Natural killer cell treated with Interleukin-12 subunit alpha and Interleukin-12 subunit beta and Interleukin-15 and Interleukin-18, amount 100 ng/mL, for 72 hours (primary cell): Measurements from ENCODE around the gene IL1RAPL1. TPM values are rescaled to one million over a fixed set of nuclear protein-coding genes. Genes with fewer than 3 reads are reported as not detected.

Source experiments
- ATAC-seq, 2 donors: fragments of 150-1000 bp; cut with Tn5 transposase in 1 of 2; sonication (Bioruptor Pico), chemical (Tn5 transposase) in 1 of 2; 2 replicates each; pipeline ENCODE4 v1.10.0; 2021
- DNase-seq: peaks from one replicate; pipeline ENCODE4 v3.0.0; 2022; ENCODE audit warnings: low spot score
- H3K27ac Mint-ChIP-seq, 2 donors: 1 replicate in 1 of 2; 2 replicates in 1 of 2; pipeline ENCODE4 v1.8.0; 2022; ENCODE audit warnings: mixed read lengths in 2 of 2, mild to moderate bottlenecking in 1 of 2, moderate library complexity in 1 of 2
- H3K27me3 Mint-ChIP-seq, 2 donors: 1 replicate in 1 of 2; 2 replicates in 1 of 2; pipeline ENCODE4 v1.8.0; 2022; ENCODE audit warnings: mixed read lengths in 2 of 2
- H3K36me3 Mint-ChIP-seq: one replicate; pipeline ENCODE4 v1.8.0; 2022; ENCODE audit warnings: mixed read lengths
- H3K4me1 Mint-ChIP-seq, 2 donors: 1 replicate in 1 of 2; 2 replicates in 1 of 2; pipeline ENCODE4 v1.8.0; 2022; ENCODE audit warnings: low read depth in 2 of 2, mixed read lengths in 2 of 2, mild to moderate bottlenecking in 1 of 2
- H3K4me3 Mint-ChIP-seq: one replicate; pipeline ENCODE4 v1.8.0; 2022; ENCODE audit warnings: mixed read lengths
- H3K9me3 Mint-ChIP-seq: 2 replicates; pipeline ENCODE4 v1.8.0; 2022; ENCODE audit warnings: mixed read lengths
- total RNA-seq, 2 donors: library from RNA; stranded (reverse); gene quantifications; one replicate each; pipeline ENCODE4 v1.2.3, GENCODE V29; 2022

IL1RAPL1 gene
- total RNA-seq, 2 donors from 2014 or later, result not detected

DNA sequence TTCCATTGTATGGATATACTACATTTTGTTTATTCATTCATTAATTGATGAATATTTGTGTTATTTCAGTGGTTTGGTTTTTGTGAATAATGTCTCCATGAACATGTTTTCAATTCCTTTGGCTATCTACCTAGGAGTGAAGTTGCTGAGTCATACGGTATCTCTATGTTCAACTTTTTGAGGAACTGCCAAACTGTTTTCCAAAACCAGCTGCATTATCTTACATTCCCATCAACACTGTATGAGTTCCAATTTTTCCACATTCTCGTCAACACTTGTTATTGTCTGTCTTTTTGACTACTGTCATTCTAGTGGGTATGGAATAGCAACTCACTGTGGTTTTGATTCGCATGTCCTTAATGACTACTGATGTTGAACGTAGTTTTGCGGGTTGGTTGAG lies 1239.5 kb downstream of the IL1RAPL1 start:
- no peaks in the 10 kb centered on the region for H3K36me3 Mint-ChIP-seq
- H3K4me1 Mint-ChIP-seq, result no peaks in the 10 kb centered on the region
- no peaks in the 10 kb centered on the region for H3K27me3 Mint-ChIP-seq
- no peak for DNase-seq
- H3K9me3 Mint-ChIP-seq, result peaks cover 8% of the 10 kb centered on the region
- ATAC-seq, result no peak
- H3K27ac Mint-ChIP-seq, result no peak overlapping the region
- no peak overlapping the region for H3K4me3 Mint-ChIP-seq

DNA sequence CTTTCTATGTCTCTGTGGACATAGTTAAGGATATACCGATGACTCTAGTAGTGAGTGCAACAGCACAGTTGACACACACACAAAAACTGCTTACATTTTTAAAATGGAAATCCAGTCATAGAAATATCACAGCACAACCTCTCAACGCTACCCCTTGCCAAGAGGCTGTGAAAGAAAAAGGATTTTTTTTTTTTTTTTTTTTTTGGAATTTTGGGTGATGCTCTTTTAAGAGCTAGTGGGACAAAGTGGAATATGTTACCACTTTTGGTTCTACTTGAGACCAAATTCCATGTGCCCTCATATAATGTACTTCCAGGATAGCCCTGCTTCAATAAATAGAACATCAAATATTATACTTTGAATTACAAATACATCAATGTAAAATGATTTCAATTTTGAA lies 1247.1 kb downstream of the IL1RAPL1 start:
- Mint-ChIP-seq H3K36me3 (no peaks in the 10 kb centered on the region), H3K27ac (no peak overlapping the region), H3K27me3 (no peaks in the 10 kb centered on the region), H3K4me1 (no peaks in the 10 kb centered on the region), H3K9me3 (peaks cover 5% of the 10 kb centered on the region), H3K4me3 (no peak overlapping the region)
- ATAC-seq, result no peak
- no peak for DNase-seq

DNA sequence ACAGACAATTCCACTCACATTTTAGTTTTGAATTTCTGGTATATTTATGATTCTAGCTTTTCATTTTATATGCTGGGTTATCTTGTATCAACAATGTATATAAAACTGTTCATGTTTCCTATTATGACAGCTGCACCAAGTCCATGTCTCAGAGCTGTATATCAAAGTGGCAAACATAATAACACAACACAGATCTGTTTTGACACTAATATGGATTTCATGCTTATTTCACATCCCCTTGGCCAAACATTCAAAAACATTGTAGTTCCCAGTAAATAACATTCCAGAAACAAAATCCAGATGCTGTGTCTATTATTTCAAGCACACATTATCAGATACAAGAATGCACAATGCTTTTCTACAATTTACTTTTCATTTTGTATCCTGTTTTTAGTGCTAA lies 1247.5 kb downstream of the IL1RAPL1 start:
- H3K36me3 Mint-ChIP-seq, result no peaks in the 10 kb centered on the region
- H3K27me3 Mint-ChIP-seq, result no peaks in the 10 kb centered on the region
- no peaks in the 10 kb centered on the region for H3K4me1 Mint-ChIP-seq

DNA sequence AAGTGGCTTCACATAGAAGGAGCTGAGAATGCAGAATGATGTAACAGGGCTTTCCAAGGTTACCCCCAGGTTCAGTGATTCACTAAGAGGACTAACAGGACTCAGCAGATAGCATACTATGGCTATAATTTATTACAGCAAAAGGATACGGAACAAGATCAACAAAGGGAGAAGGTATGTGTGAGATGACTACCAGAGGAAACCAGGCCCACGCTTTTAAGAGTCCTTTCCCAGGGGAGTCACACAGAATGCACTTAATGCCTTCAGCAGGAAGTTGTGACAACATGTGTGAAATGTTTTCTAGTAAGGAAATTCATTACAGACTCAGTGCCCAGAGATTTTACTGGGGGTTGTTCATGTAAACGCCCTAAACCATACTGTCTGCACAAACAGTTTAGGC lies 1254.5 kb downstream of the IL1RAPL1 start:
- DNase-seq (no peak), ATAC-seq (no peak)
- peaks cover 0 to 3% of the 10 kb centered on the region in 2 donors for H3K27me3 Mint-ChIP-seq
- H3K4me1 Mint-ChIP-seq, result no peaks in the 10 kb centered on the region
- H3K27ac Mint-ChIP-seq, result no peak overlapping the region
- H3K9me3 Mint-ChIP-seq, result peaks cover 10% of the 10 kb centered on the region
- no peak overlapping the region for H3K4me3 Mint-ChIP-seq
- H3K36me3 Mint-ChIP-seq, result no peaks in the 10 kb centered on the region

More for the DNA sequence above, 1247.5 kb downstream of the IL1RAPL1 start:
- no peak overlapping the region for H3K4me3 Mint-ChIP-seq
- H3K9me3 Mint-ChIP-seq, result peaks cover 5% of the 10 kb centered on the region
- no peak overlapping the region for H3K27ac Mint-ChIP-seq
- ATAC-seq, result no peak
- DNase-seq, result no peak

DNA sequence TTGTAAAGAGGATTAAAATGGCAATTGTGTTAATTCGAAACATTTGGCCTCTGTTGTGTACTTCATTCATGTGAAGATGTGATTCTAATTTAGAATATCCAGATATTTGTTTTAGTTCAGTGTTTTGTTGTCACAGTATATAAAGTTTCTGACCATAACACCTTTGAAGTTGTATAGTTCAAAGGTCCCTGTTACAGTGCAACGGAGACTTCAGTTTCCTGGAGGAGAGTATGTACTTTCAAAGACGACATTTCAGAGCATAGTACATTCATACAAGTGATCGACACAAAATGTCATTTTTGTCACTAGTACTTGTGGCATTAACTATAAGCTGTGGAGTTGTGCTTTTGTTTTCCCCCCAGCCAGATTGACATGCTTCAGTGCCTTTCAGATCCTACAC lies 1255.3 kb downstream of the IL1RAPL1 start:
- Mint-ChIP-seq H3K4me3 (no peak overlapping the region), H3K27ac (no peak overlapping the region), H3K36me3 (no peaks in the 10 kb centered on the region), H3K27me3 (peaks cover 0 to 3% of the 10 kb centered on the region in 2 donors), H3K4me1 (no peaks in the 10 kb centered on the region), H3K9me3 (peaks cover 10% of the 10 kb centered on the region)
- no peak for DNase-seq
- no peak for ATAC-seq

DNA sequence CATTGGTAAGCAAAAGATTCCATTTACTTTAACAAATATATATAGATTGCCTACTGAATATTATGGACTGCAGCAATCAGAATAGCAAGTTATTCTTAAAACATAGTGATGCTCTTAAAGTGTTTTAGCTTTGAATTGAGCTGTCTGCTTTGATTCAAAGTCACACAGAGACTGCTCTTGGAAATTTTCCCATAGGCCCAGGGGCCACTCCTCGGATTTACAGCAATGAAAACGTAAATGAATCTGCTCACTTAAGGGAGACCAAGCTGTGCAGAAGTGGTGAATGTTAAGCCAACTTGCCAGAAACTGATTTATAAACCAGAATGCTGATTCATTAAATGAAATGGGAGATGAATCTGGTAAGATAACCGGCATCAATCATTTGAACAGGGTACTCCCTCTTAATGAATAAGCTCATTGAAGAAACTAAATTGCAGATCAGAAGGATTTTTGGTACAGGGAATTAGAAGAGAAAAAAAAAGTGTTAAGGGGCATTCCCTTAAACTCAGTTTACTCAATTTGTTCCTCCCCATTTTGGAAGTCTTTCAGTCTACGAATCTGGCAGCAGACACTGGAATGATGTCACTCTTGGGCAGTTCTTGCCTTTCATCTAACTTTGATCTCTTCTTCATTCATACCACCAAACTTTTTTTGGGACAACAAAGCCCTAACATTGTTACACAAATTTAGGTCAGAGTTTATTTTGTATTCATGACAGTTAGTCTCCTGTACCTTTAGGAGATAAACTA lies 1264.8 kb downstream of the IL1RAPL1 start:
- H3K27me3 Mint-ChIP-seq, result no peaks in the 10 kb centered on the region
- H3K27ac Mint-ChIP-seq, result no peak overlapping the region
- H3K4me1 Mint-ChIP-seq, result no peaks in the 10 kb centered on the region
- ATAC-seq (no peak), DNase-seq (no peak)
- peaks cover 3% of the 10 kb centered on the region for H3K9me3 Mint-ChIP-seq
- H3K36me3 Mint-ChIP-seq, result no peaks in the 10 kb centered on the region
- no peak overlapping the region for H3K4me3 Mint-ChIP-seq

DNA sequence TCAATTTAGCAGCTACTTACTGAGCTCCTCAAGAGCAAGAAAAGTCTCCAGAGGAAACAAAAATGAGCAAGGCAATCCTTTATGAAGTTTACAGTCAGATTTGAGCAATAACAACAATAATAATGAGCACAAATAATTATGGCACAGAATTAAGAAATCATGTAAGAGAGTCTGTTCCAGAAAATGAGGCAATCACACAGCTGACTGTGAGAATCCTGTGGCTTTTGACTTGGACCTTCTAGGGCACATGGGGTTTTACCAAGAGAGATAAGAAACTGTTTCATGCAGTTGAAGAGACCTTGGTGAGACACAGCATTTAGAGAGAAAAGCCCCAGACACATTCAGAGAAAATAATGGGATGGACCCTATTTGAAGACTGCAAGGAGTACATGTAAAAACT lies 1265.5 kb downstream of the IL1RAPL1 start:
- H3K36me3 Mint-ChIP-seq, result no peaks in the 10 kb centered on the region
- no peaks in the 10 kb centered on the region for H3K4me1 Mint-ChIP-seq
- no peaks in the 10 kb centered on the region for H3K27me3 Mint-ChIP-seq
- no peak overlapping the region for H3K27ac Mint-ChIP-seq
- no peak for ATAC-seq
- no peak for DNase-seq
- H3K4me3 Mint-ChIP-seq, result no peak overlapping the region
- peaks cover 7% of the 10 kb centered on the region for H3K9me3 Mint-ChIP-seq

DNA sequence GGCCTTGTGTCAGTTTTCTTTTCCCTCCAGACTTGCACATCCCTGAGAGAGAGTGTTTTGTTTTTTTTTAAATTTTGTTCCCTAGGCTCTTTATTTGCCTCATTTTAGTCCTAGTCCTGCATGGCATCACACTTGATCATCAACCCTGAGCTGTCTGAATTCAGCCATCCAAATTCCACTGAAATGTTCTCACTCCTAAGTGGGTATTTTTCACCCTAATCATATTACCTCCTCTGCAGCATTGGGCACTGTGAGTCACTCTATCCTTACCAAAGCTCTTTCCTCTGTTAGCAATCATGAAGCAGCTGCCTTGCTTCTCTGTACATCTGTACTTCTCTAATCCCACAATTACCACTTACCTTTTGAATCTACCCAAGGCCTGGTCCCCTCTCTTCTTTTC lies 1271.5 kb downstream of the IL1RAPL1 start:
- ATAC-seq (no peak), DNase-seq (no peak)
- Mint-ChIP-seq H3K27me3 (no peaks in the 10 kb centered on the region), H3K27ac (no peak overlapping the region), H3K36me3 (no peaks in the 10 kb centered on the region), H3K4me3 (no peak overlapping the region), H3K9me3 (peaks cover 4% of the 10 kb centered on the region), H3K4me1 (no peaks in the 10 kb centered on the region)

DNA sequence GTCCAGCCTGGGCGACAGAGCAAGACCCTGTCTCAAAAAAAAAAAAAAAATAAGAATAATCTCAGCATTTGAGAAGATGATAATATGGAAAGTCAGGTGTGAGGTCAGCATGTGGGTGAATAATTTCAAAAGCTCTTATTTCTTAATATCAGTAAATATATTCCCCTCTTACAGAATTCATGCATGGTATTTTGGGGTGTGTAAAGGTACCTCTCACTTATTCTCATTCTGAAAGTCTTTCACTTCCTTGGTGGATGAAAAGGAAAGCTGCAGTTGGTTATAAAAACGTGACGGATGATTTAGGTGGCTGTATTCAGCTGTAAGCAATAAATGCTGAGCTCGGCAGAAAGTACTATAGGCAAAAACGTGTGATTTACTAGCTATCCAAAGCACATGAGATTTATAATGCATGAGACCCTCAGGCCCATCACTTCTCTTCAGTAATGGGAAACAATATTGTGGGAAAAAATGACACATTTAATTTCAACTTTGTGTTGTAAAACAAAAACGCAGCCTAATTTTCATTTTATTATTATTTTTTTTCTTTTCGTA lies 1275.0 kb downstream of the IL1RAPL1 start:
- ATAC-seq (no peak), DNase-seq (no peak)
- Mint-ChIP-seq H3K9me3 (peaks cover 4% of the 10 kb centered on the region), H3K27ac (no peak overlapping the region), H3K36me3 (no peaks in the 10 kb centered on the region), H3K4me3 (no peak overlapping the region), H3K4me1 (no peaks in the 10 kb centered on the region), H3K27me3 (no peaks in the 10 kb centered on the region)

DNA sequence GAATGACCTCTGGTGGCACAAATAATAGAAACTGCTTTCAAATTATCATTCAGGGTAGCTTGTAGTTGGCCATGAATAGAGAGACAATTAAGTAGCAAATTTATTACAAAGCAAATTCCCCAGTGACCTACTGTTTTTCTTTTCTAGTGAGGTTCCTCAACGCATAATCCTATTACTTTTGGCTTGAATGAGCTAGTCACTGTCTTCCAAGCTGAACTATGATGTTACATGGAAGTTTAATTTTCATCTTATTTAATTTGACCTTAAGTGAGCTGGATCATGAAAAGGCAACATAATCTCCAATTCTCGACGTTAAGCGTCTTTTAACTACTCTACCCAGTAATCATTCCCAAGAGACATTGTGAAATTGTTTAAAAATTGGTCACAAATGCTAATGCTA lies 1280.7 kb downstream of the IL1RAPL1 start:
- Mint-ChIP-seq H3K9me3 (peaks cover 2% of the 10 kb centered on the region), H3K4me3 (no peak overlapping the region), H3K36me3 (no peaks in the 10 kb centered on the region), H3K4me1 (no peaks in the 10 kb centered on the region), H3K27me3 (no peaks in the 10 kb centered on the region), H3K27ac (no peak overlapping the region)
- DNase-seq, result no peak
- ATAC-seq, result no peak

DNA sequence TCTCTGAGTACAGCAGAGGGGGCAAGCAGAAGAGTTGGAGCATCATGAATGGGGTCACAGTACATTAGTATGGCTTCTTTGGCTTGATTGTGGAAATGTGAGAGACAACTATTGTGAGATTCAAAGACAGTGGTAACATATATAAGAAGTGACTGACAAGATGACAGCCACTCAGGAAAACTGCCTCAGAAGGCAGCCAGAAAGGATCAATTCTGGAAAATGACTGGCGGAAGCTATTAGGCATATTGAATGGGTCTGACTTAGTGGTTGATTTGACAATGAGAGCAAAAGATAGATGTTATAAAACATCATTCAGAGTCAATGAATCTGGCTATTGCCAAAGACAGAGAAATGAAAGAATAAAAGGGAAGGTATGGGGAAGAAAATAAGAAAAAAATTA lies 1282.6 kb downstream of the IL1RAPL1 start:
- DNase-seq (no peak), ATAC-seq (no peak)
- H3K4me3 Mint-ChIP-seq, result no peak overlapping the region
- H3K36me3 Mint-ChIP-seq, result no peaks in the 10 kb centered on the region
- no peak overlapping the region for H3K27ac Mint-ChIP-seq
- peaks cover 5% of the 10 kb centered on the region for H3K9me3 Mint-ChIP-seq
- no peaks in the 10 kb centered on the region for H3K4me1 Mint-ChIP-seq
- H3K27me3 Mint-ChIP-seq, result no peaks in the 10 kb centered on the region

DNA sequence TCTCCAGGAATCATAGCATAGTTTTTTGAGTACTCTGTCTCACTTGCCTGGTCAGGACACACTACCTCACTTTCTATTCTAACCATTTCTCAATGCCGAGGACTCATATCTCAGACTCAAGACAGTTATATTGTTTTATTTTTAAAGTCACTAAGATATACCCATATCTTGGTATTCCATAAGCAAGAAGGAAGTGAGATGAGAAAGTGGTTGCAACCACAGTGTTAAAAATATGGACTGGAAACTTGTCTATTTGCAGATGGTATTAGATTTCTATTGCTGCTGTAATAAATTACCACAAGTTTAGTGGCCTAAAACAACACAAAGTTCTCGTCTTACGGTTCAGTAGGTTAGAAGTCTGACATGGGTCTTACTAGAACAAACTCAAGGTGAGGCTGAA lies 1283.4 kb downstream of the IL1RAPL1 start:
- Mint-ChIP-seq H3K36me3 (no peaks in the 10 kb centered on the region), H3K4me1 (no peaks in the 10 kb centered on the region), H3K27ac (no peak overlapping the region), H3K9me3 (peaks cover 5% of the 10 kb centered on the region), H3K4me3 (no peak overlapping the region), H3K27me3 (no peaks in the 10 kb centered on the region)
- DNase-seq (no peak), ATAC-seq (no peak)

DNA sequence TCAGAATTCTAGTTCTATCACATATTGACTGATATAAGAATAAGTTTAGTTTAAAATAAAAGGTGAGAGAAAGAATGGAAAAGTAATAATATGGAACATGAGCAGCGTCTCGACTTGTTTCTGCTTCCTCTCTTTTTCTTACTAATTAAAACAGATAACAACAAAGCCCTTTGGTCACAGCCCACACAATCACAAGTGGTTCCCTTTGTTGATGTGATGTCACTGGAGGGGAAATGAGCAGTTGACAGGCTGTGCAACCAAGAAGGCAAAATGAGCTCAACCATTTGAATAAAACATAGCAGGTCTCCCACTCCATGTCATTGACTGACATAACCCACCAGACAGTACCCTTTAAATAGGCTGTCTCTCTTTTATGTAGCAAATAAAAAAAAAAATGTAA lies 1285.6 kb downstream of the IL1RAPL1 start:
- DNase-seq, result no peak
- Mint-ChIP-seq H3K27me3 (no peaks in the 10 kb centered on the region), H3K4me3 (no peak overlapping the region), H3K9me3 (peaks cover 5% of the 10 kb centered on the region), H3K36me3 (no peaks in the 10 kb centered on the region), H3K4me1 (no peaks in the 10 kb centered on the region), H3K27ac (no peak overlapping the region)
- no peak for ATAC-seq

DNA sequence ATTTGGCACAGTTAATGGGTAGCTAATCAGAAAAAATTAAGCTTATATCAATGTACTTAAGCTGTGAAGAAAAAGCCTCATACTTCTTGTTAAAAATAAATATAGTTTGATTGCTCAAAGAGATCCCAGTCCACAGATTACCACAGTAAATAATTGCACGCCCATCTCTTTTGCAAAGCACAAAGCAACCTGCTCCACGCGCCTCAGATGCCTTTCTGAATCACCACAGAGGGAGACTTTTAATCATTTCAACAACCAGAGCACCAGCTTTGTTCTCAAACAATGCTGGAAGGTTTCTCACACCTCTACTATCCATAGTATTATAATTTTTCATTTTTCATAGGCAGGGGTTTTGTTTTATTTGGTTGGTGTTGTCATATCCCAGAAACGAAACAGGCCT lies 1289.5 kb downstream of the IL1RAPL1 start:
- Mint-ChIP-seq H3K4me3 (no peak overlapping the region), H3K4me1 (no peaks in the 10 kb centered on the region), H3K27ac (no peak overlapping the region), H3K36me3 (no peaks in the 10 kb centered on the region), H3K27me3 (no peaks in the 10 kb centered on the region), H3K9me3 (peaks cover 3% of the 10 kb centered on the region)
- DNase-seq (no peak), ATAC-seq (no peak)

DNA sequence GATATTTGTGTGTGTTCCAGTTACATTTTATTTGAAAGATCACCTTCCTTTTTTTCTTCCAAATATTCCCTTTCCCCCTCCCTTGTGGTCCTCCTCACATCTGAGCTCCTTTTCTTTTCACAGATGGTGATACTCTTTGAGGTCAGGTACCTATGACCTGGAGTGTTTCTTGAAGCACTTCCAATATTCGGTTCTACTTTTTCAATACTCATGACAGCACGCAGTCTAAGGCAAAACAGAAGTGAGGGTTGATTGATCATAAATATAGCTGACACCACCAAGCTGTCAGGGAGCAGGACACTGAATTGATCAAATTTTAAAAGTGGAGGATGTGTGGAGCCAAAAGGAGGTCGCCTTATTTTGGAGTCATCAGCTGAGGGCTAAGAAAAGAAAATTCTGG lies 1293.7 kb downstream of the IL1RAPL1 start:
- DNase-seq, result no peak
- Mint-ChIP-seq H3K4me1 (no peaks in the 10 kb centered on the region), H3K27me3 (peaks cover 0 to 2% of the 10 kb centered on the region in 2 donors), H3K4me3 (no peak overlapping the region), H3K27ac (no peak overlapping the region), H3K9me3 (no peaks in the 10 kb centered on the region), H3K36me3 (no peaks in the 10 kb centered on the region)
- ATAC-seq, result no peak
